ENCODE data around the gene THADA.
"Not testable (repeated sequence)": the region's sequence is repeated elsewhere in the genome, so short reads cannot be mapped to it uniquely, and the experiment has no call there.

THADA gene

DNA sequence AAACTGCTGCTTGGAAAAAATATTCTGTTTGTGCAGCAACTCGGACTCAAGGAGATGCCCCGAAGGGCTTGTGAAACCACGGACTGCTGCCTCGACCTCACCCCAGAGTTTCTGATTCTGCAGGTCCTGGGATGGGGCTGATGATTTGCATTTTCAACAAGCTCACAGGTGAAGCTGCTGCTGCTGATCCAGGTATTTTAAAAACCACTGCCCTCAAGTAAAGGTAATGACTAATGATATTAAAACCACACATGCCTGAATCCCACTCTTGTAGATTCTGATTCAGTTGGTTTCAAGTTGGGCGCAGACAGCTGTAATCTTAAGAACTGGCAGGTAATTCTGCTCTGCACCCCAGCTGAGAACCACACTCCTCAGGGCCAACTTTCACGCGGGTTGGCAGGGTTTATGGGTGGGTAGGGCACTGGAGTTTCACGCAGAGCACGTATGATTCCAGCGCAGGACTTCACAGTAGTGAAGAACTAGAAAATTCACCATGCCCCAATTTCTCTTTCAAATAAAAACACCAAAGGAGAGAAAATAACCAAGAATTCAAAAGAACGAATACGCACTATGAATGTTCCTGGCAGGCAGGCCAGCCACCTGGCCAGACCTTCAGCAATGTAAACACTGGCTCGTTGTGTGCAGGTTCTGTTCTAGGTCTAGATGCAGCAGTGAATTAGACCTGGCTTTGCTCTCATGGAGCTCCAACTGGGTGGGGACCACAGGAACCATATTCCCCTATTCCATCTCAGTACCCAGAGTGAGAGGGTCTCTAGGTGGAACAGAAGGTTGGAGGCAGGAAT, 294.9 kb downstream of the THADA start:
- no peak for DNase-seq (ENCODE audit: low read depth)
- TF ChIP-seq, protein P1, sequence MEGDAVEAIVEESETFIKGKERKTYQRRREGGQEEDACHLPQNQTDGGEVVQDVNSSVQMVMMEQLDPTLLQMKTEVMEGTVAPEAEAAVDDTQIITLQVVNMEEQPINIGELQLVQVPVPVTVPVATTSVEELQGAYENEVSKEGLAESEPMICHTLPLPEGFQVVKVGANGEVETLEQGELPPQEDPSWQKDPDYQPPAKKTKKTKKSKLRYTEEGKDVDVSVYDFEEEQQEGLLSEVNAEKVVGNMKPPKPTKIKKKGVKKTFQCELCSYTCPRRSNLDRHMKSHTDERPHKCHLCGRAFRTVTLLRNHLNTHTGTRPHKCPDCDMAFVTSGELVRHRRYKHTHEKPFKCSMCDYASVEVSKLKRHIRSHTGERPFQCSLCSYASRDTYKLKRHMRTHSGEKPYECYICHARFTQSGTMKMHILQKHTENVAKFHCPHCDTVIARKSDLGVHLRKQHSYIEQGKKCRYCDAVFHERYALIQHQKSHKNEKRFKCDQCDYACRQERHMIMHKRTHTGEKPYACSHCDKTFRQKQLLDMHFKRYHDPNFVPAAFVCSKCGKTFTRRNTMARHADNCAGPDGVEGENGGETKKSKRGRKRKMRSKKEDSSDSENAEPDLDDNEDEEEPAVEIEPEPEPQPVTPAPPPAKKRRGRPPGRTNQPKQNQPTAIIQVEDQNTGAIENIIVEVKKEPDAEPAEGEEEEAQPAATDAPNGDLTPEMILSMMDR (conservative IDR thresholded peaks at IDR 0.05; ENCODE audit: control insufficient read depth, insufficient read depth, low read depth, low read length) = no peak
- no peak overlapping the region for H3K4me3 ChIP-seq (ENCODE audit: control insufficient read depth, low read depth, low read length)

DNA sequence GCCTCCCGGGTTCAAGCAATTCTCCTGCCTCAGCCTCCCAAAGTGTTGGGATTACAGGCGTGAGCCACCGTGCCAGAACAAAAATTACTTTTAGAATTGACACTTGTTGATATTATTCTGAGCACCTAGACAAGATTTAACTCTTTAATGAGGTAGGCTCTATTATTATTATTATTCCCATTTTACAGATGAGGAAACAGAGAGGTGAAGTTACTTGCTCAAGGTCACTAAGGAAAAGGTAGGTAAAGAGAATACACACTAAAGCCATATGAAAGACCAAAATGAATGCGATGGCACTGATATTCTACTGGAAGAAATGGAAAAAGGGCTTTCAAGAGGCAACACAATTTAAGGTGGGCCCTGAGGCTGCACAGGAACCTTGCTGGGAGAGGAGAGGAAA, 295.6 kb downstream of the THADA start:
- DNase-seq (ENCODE audit: low read depth) = no peak
- no peak overlapping the region for H3K4me3 ChIP-seq (ENCODE audit: control insufficient read depth, low read depth, low read length)
- TF ChIP-seq, protein P1 (conservative IDR thresholded peaks at IDR 0.05; ENCODE audit: control insufficient read depth, insufficient read depth, low read depth, low read length) = no peak

DNA sequence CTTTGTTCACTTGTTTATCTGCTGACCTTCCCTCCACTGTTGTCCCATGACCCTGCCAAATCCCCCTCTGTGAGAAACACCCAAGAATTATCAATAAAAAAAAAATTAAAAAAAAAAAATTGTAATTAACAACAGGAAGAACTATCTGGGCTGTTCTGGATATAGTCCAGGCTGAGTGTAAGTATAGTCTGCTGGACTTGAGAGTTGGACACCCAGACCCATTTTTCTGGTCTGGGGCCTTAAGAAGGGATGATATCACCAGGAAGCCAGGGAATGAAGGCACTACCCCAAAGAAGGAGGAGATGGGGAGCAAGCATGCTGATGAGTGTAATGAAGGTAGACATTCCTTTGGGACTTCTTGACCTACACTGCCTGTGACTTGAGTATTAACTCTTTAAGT, 297.3 kb downstream of the THADA start:
- TF ChIP-seq, protein P1 (conservative IDR thresholded peaks at IDR 0.05; ENCODE audit: control insufficient read depth, insufficient read depth, low read depth, low read length) = no peak
- no peak overlapping the region for H3K4me3 ChIP-seq (ENCODE audit: control insufficient read depth, low read depth, low read length)
- DNase-seq (ENCODE audit: low read depth) = no peak

DNA sequence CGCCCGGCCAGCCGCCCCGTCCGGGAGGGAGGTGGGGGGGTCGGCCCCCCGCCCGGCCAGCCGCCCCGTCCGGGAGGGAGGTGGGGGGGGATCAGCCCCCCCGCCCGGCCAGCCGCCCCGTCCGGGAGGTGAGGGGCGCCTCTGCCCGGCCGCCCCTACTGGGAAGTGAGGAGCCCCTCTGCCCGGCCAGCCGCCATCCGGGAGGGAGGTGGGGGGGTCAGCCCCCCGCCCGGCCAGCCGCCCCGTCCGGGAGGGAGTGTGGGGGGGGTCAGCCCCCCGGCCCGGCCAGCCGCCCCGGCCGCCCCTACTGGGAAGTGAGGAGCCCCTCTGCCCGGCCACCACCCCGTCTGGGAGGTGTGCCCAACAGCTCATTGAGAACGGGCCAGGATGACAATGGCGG, 298.1 kb downstream of the THADA start:
- H3K4me3 ChIP-seq (ENCODE audit: control insufficient read depth, low read depth, low read length); DNase-seq (ENCODE audit: low read depth): not testable (repeated sequence)

DNA sequence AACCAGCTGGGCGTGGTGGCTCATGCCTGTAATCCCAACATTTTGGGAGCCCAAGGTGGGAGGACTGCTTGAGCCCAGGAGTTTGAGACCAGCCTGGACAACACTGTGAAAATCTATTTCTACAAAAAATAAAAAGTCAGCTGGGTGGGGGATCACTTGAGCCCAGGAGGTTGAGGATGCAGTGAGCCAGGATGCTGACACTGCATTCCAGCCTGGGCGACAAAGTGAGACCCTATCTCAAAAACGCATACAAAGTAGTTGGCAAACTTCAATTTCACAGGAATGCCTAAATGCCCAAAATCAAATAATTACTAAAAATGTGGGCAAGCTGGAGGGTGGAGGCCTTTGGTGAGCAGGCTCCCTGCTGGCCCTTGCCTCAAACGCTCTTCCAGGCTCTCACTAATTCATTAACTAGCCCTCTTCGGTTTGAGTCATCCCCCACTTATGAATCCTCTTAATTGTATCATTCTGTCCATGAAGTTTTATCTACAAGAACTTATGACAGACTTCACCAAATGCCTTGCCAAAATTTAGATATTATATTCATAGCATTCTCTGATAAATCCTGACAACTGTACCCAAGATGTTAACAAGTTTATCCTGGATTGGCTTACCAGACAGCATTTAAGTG, 300.8 kb downstream of the THADA start:
- TF ChIP-seq, protein P1 (conservative IDR thresholded peaks at IDR 0.05; ENCODE audit: control insufficient read depth, insufficient read depth, low read depth, low read length) = no peak
- no peak overlapping the region for H3K4me3 ChIP-seq (ENCODE audit: control insufficient read depth, low read depth, low read length)
- DNase-seq (ENCODE audit: low read depth) = peak; percentile 60

DNA sequence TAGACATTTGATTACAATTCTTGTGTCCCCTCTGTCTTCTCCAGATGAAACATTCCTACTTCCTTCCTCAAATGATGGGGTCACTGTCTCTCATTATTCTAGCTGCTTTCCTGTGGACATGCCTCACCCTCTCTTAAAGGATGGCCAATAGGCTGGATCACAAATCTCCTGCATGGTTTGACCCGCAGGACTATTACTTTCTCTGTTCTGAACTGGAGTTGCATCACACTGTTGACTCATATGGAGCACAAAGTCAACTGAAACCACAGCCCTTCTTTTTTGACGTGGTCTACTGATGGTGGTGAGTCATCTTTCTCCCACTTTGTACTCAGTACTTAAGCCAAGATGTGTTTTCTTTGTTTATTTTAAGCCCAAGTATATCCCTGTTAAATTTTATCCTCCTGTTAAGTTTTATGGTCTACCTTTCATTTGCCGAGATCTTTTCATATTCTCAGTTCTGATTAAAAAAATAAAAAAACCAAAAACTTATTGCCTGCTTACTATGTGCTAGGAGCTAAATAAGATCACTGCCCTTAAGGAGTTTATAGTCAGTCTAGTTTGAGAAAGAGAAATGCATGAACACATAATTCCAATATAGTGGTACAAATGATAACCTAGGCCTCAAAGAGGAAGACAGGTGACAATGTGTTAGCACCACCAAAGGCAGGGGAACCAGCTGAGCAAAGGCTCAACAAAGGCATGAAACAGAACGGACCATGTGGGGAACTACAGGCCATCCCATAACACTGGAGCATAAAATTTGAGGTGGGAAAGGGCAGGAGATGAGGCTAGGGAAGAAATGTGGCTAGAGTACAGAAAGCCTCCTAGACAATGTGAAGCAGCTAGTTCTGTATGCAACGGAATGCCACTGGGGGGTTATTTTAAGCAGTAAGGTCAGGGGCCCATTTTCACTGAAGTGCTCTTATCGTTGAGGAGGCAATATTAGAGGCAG, 301.8 kb downstream of the THADA start:
- TF ChIP-seq, protein P1 (conservative IDR thresholded peaks at IDR 0.05; ENCODE audit: control insufficient read depth, insufficient read depth, low read depth, low read length) = no peak
- H3K4me3 ChIP-seq (ENCODE audit: control insufficient read depth, low read depth, low read length) = no peak overlapping the region
- peak; percentile 100 for DNase-seq (ENCODE audit: low read depth)

Measured in fibroblast of mammary gland (primary cell).